SU-DHL-6 (cell line): ENCODE measurements around the gene NDUFA7.

ENCODE experiments used
- EZH2phosphoT487 ChIP-seq: fragments of 200-600 bp; sonication (generic), shearing (Covaris generic); conservative IDR thresholded peaks from 2 replicates; pipeline ENCODE4 v1.6.1; 2018; ENCODE audit warnings: mild to moderate bottlenecking, antibody characterized with exemption, low read length, moderate library complexity, mixed read lengths
- TF ChIP-seq, protein P1 (sequence below): fragments of 200-600 bp; sonication (generic); IDR thresholded peaks from one replicate; pipeline ENCODE4 v1.5.1; 2017; ENCODE audit warnings: antibody characterized with exemption, mild to moderate bottlenecking, low read length, moderate library complexity; ENCODE audit not compliant: insufficient read depth, poor library complexity, severe bottlenecking

DNA sequence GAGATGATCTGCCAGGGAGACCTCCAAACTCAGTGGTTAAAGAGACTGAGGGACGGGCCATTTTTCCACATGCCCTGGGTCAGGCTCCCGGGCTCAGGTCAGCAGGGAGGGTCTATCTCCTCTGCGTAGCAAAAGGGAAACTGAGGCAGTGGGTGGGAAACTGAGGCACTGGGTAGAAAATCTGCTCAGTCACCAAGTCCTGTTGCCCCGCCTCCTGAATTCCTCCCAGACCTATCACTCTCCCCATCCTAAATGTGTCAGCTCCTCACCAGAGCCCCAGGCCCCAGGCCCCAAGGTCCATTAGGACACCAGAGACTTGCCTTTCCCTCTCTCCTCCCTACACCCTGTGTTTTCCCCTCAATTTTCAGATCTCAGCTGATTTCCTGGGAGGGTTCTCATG lies 15.4 kb downstream of the NDUFA7 start:
- TF ChIP-seq, protein P1, sequence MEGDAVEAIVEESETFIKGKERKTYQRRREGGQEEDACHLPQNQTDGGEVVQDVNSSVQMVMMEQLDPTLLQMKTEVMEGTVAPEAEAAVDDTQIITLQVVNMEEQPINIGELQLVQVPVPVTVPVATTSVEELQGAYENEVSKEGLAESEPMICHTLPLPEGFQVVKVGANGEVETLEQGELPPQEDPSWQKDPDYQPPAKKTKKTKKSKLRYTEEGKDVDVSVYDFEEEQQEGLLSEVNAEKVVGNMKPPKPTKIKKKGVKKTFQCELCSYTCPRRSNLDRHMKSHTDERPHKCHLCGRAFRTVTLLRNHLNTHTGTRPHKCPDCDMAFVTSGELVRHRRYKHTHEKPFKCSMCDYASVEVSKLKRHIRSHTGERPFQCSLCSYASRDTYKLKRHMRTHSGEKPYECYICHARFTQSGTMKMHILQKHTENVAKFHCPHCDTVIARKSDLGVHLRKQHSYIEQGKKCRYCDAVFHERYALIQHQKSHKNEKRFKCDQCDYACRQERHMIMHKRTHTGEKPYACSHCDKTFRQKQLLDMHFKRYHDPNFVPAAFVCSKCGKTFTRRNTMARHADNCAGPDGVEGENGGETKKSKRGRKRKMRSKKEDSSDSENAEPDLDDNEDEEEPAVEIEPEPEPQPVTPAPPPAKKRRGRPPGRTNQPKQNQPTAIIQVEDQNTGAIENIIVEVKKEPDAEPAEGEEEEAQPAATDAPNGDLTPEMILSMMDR: no peak
- TF ChIP-seq EZH2phosphoT487: no peak
